Measurements from ENCODE around the gene TAGLN2. TPM values are rescaled to one million over a fixed set of nuclear protein-coding genes. Genes with fewer than 3 reads are reported as not detected.

TAGLN2 gene
- 100 to 1,000 TPM; 463 to 489 TPM for total RNA-seq

- H3K27ac Mint-ChIP-seq, result peak within 1 kb of the TSS; percentile 98
- DNase-seq, result peak; percentile 93
- no peaks in the 10 kb centered on the region for H3K9me3 Mint-ChIP-seq
- peaks cover 37% of the 10 kb centered on the region for H3K36me3 Mint-ChIP-seq
- H3K4me1 Mint-ChIP-seq, result peaks cover 38% of the 10 kb centered on the region
- no peaks in the 10 kb centered on the region for H3K27me3 Mint-ChIP-seq
- H3K4me3 Mint-ChIP-seq, result peak within 1 kb of the TSS; percentile 92
Measured at GRCh38 chr1:159924791-159925718, at the start of gene TAGLN2. Gene TAGLN2 (minus strand): TSS chr1:159925507. CDS start chr1:159920509, 4,998 bp downstream.

DNA sequence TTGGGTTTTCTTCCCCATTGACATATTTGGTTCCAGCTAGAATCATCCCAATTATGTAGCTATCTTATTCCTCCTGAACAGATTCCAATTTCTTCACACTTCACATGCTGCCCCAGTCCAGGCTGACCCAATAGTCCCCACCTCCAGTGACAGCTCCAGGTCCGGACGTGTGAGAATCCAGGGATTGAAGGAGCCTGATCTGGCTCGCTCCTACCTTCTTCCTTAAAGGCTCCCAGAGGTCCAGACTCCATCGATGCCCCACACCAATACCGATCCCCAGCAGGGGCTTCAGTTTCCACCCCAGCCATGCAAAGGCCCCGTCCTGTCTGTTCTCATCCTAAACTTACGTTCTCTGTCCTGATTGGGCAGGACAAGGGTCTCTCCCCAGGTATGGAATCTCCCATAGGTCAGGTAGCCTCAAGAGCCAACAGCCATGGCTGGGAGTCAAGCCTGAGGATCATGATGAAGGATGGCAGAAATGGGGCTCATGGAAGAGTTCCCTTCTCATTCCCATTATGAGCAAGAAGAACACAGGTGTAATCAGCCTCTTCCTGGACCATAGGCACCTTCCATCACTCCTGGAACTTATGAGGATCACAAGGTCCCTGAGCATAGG lies 49.2 kb upstream of the TAGLN2 start:
- Mint-ChIP-seq H3K9me3 (no peaks in the 10 kb centered on the region), H3K27me3 (peaks cover under 1% of the 10 kb centered on the region), H3K4me1 (no peaks in the 10 kb centered on the region), H3K36me3 (no peaks in the 10 kb centered on the region), H3K4me3 (no peak overlapping the region), H3K27ac (no peak overlapping the region)
- DNase-seq, result no peak

GRCh38 chr1:159973350-159973940 lies 48.1 kb upstream of the TAGLN2 start:
- Mint-ChIP-seq H3K4me1 (no peaks in the 10 kb centered on the region), H3K27ac (no peak overlapping the region)

GRCh38 chr1:159972443-159973205 lies 47.3 kb upstream of the TAGLN2 start:
- no peak for DNase-seq
- Mint-ChIP-seq H3K4me1 (no peaks in the 10 kb centered on the region), H3K27ac (no peak overlapping the region), H3K4me3 (no peak overlapping the region), H3K9me3 (no peaks in the 10 kb centered on the region), H3K27me3 (peaks cover 10% of the 10 kb centered on the region), H3K36me3 (no peaks in the 10 kb centered on the region)

More at GRCh38 chr1:159973350-159973940, 48.1 kb upstream of the TAGLN2 start:
- DNase-seq, result no peak
- H3K36me3 Mint-ChIP-seq, result no peaks in the 10 kb centered on the region
- H3K27me3 Mint-ChIP-seq, result peaks cover 5% of the 10 kb centered on the region
- H3K9me3 Mint-ChIP-seq, result no peaks in the 10 kb centered on the region
- H3K4me3 Mint-ChIP-seq, result no peak overlapping the region

DNA sequence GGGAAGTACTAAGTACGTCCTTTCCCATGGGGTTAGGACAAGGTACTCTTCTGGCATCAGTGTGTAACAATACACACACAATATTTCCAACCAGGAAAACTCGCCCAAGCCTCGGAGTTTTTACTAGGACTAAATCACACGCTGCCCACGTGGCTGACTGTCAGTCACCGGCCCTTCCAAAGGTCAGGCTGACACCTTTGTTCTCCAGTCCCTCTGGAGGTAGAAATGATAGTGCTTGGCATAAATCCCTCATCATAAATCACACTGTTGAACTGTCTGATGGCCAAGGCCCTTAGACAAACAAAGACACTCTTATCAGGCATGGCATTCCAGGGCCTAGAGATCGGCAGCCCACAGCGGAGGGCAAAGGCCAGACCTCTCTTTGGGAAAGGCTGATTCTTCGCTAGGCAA lies 45.6 kb upstream of the TAGLN2 start:
- H3K9me3 Mint-ChIP-seq, result no peaks in the 10 kb centered on the region
- H3K4me1 Mint-ChIP-seq, result no peaks in the 10 kb centered on the region
- H3K36me3 Mint-ChIP-seq, result no peaks in the 10 kb centered on the region
- H3K27me3 Mint-ChIP-seq, result peaks cover 18% of the 10 kb centered on the region
- DNase-seq, result no peak
- no peak overlapping the region for H3K4me3 Mint-ChIP-seq
- no peak overlapping the region for H3K27ac Mint-ChIP-seq

- Mint-ChIP-seq H3K27me3 (peaks cover 18% of the 10 kb centered on the region), H3K4me1 (no peaks in the 10 kb centered on the region), H3K36me3 (no peaks in the 10 kb centered on the region)
Measured at GRCh38 chr1:159968901-159969300, 43.6 kb upstream of the TAGLN2 start.

GRCh38 chr1:159965263-159965662 lies 40.0 kb upstream of the TAGLN2 start:
- Mint-ChIP-seq H3K4me1 (no peaks in the 10 kb centered on the region), H3K4me3 (no peak overlapping the region), H3K27me3 (peaks cover 21% of the 10 kb centered on the region), H3K9me3 (no peaks in the 10 kb centered on the region), H3K27ac (no peak overlapping the region), H3K36me3 (no peaks in the 10 kb centered on the region)
- no peak for DNase-seq

More at GRCh38 chr1:159968901-159969300, 43.6 kb upstream of the TAGLN2 start:
- Mint-ChIP-seq H3K27ac (no peak overlapping the region), H3K9me3 (no peaks in the 10 kb centered on the region), H3K4me3 (no peak overlapping the region)
- no peak for DNase-seq

DNA sequence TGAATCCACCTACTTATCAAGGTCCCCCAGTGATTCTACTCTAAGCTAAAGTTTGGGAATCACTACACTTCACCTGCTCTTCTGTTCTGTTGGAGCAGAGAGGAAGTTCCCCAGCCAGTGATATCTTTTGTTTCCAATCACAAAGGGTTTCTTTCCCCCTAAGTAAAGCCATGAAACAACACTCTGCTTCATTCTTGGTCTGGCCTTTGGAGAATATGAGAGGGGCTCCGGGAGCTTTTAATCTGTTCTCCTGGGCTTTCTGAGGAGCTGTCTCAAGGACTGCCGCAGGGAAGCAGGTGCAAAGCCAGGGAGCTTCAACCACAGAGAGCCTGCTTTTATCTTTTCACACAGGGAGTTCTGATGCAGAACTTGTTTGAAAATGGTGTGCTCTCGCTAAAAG lies 38.8 kb upstream of the TAGLN2 start:
- H3K27ac Mint-ChIP-seq, result no peak overlapping the region
- H3K4me1 Mint-ChIP-seq, result peaks cover 1% of the 10 kb centered on the region
- no peak for DNase-seq
- no peaks in the 10 kb centered on the region for H3K9me3 Mint-ChIP-seq
- peaks cover 21% of the 10 kb centered on the region for H3K27me3 Mint-ChIP-seq
- H3K4me3 Mint-ChIP-seq, result no peak overlapping the region
- no peaks in the 10 kb centered on the region for H3K36me3 Mint-ChIP-seq

DNA sequence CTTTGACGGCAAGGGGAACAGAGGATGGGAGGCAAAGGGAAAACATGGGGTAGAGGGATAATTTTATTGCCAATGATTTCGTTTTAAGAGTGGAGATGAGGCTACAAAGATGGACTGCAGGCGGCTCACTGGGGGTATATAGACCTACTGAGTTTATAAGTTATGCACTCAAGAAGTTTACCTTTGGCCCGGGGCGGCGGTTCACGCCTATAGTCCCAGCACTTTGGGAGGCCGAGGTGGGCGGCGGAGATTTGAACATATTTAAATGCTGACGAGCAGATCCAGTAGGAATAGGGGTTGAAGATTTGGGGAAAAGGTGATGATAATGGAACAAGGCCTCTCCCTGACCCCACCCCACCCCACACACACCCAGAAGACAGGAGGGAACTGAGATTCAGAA lies 36.9 kb upstream of the TAGLN2 start:
- Mint-ChIP-seq H3K9me3 (no peaks in the 10 kb centered on the region), H3K4me3 (no peak overlapping the region), H3K27me3 (peaks cover 6% of the 10 kb centered on the region), H3K27ac (no peak overlapping the region), H3K4me1 (peaks cover 4% of the 10 kb centered on the region), H3K36me3 (no peaks in the 10 kb centered on the region)
- no peak for DNase-seq

GRCh38 chr1:159961636-159962035 lies 36.3 kb upstream of the TAGLN2 start:
- Mint-ChIP-seq H3K27ac (no peak overlapping the region), H3K9me3 (no peaks in the 10 kb centered on the region), H3K4me3 (no peak overlapping the region), H3K27me3 (peaks cover 3% of the 10 kb centered on the region), H3K36me3 (no peaks in the 10 kb centered on the region), H3K4me1 (peaks cover 4% of the 10 kb centered on the region)
- no peak for DNase-seq

- Mint-ChIP-seq H3K27ac (no peak overlapping the region), H3K4me1 (peaks cover 4% of the 10 kb centered on the region), H3K4me3 (no peak overlapping the region), H3K9me3 (no peaks in the 10 kb centered on the region), H3K27me3 (peaks cover 3% of the 10 kb centered on the region), H3K36me3 (no peaks in the 10 kb centered on the region)
- DNase-seq, result no peak
Measured at GRCh38 chr1:159960721-159961381, 35.5 kb upstream of the TAGLN2 start.

GRCh38 chr1:159959451-159959850 lies 34.1 kb upstream of the TAGLN2 start:
- Mint-ChIP-seq H3K36me3 (no peaks in the 10 kb centered on the region), H3K9me3 (no peaks in the 10 kb centered on the region), H3K27me3 (peaks cover 3% of the 10 kb centered on the region), H3K4me1 (peaks cover 4% of the 10 kb centered on the region), H3K4me3 (no peak overlapping the region), H3K27ac (no peak overlapping the region)
- DNase-seq, result no peak

- H3K36me3 Mint-ChIP-seq, result no peaks in the 10 kb centered on the region
- H3K4me3 Mint-ChIP-seq, result no peak overlapping the region
- H3K27ac Mint-ChIP-seq, result no peak overlapping the region
- H3K9me3 Mint-ChIP-seq, result no peaks in the 10 kb centered on the region
- peaks cover 4% of the 10 kb centered on the region for H3K27me3 Mint-ChIP-seq
- no peak for DNase-seq
- H3K4me1 Mint-ChIP-seq, result peaks cover 4% of the 10 kb centered on the region
Measured at GRCh38 chr1:159958719-159959380, 33.5 kb upstream of the TAGLN2 start.

GRCh38 chr1:159957824-159958268 lies 32.5 kb upstream of the TAGLN2 start:
- peaks cover 4% of the 10 kb centered on the region for H3K4me1 Mint-ChIP-seq
- H3K9me3 Mint-ChIP-seq, result no peaks in the 10 kb centered on the region
- no peak for DNase-seq
- no peak overlapping the region for H3K27ac Mint-ChIP-seq
- H3K4me3 Mint-ChIP-seq, result no peak overlapping the region
- peaks cover 6% of the 10 kb centered on the region for H3K27me3 Mint-ChIP-seq
- no peaks in the 10 kb centered on the region for H3K36me3 Mint-ChIP-seq
